Heart left ventricle (tissue), 16 donors: ENCODE measurements around the gene KLHL4. TPM values are rescaled to one million over a fixed set of nuclear protein-coding genes. Genes with fewer than 3 reads are reported as not detected.
"Not testable (repeated sequence)": the region's sequence is repeated elsewhere in the genome, so short reads cannot be mapped to it uniquely, and the experiment has no call there.

Source experiments
- ATAC-seq, 4 donors: fragments of 200-7000 bp; cut with Tn5 transposase; one replicate each; pipeline ENCODE4 v1.9.1; 2020 to 2022; ENCODE audit warnings: moderate library complexity in 4 of 4, mild to moderate bottlenecking in 3 of 4, moderate number of reproducible peaks in 1 of 4
- DNase-seq, 5 donors: peaks; one replicate each; pipeline ENCODE4 v3.0.0-alpha.2; 2020
- H3K27ac ChIP-seq, 12 donors: fragments of 200-600 bp; sonication (generic) in 4 of 12; one replicate each; pipeline versions ENCODE4 v1.5.0 to v1.8.0; 2016 to 2022; ENCODE audit warnings: mild to moderate bottlenecking in 2 of 12
- H3K27me3 ChIP-seq, 9 donors: fragments of 200-600 bp; sonication (generic) in 2 of 9; one replicate each; pipeline versions ENCODE4 v1.5.1 to v1.8.0; 2016 to 2022; ENCODE audit warnings: mild to moderate bottlenecking in 3 of 9
- H3K36me3 ChIP-seq, 9 donors: fragments of 200-600 bp; sonication (generic) in 2 of 9; one replicate each; pipeline versions ENCODE4 v1.5.0 to v1.8.0; 2018 to 2022; ENCODE audit warnings: mild to moderate bottlenecking in 2 of 9
- H3K4me1 ChIP-seq, 12 donors: fragments of 200-600 bp; sonication (generic) in 4 of 12; one replicate each; pipeline versions ENCODE4 v1.5.0 to v1.8.0; 2016 to 2022; ENCODE audit warnings: mild to moderate bottlenecking in 3 of 12
- H3K4me3 ChIP-seq, 12 donors: fragments of 200-600 bp; sonication (generic) in 4 of 12; one replicate each; pipeline versions ENCODE4 v1.5.0 to v1.8.0; 2017 to 2022; ENCODE audit warnings: mild to moderate bottlenecking in 9 of 12, moderate library complexity in 4 of 12
- H3K9me3 ChIP-seq, 12 donors: fragments of 200-600 bp; sonication (generic) in 4 of 12; one replicate each; pipeline versions ENCODE4 v1.5.0 to v1.8.0; 2016 to 2022; ENCODE audit warnings: mild to moderate bottlenecking in 1 of 12
- POLR2A ChIP-seq, 2 donors: fragments of 450-650 bp; IDR thresholded peaks; one replicate each; pipeline ENCODE4 v1.6.1; 2017; ENCODE audit warnings: antibody characterized with exemption in 2 of 2, mild to moderate bottlenecking in 2 of 2, moderate library complexity in 2 of 2
- WGBS, 4 donors: extraction: QIAGEN DNeasy Blood & Tissue Kit in 2 of 4; methylation state at CpG; one replicate each; pipeline versions ENCODE4 v1.1.5 to v1.1.7; 2013 to 2018; 5-methylcytosine and 5-hydroxymethylcytosine counted together
- intact Hi-C, 10 donors: fragments of 100-400 bp; cut with DNase I; formaldehyde crosslinking; loops; one replicate each; pipeline versions ENCODE4 v1.11.1 to v1.14.2; 2022
- polyA plus RNA-seq, 2 donors: library from polyadenylated mRNA; stranded (reverse); fragments of 200-250 nt; gene quantifications; one replicate each; pipeline ENCODE4 v1.2.3, GENCODE V29; 2013
- total RNA-seq, 9 donors: library from RNA; depleted of rRNA in 2 of 9; stranded (reverse); fragments of >200 nt in 2 of 9; fragmentation: NEBNext Ultra II Directional in 3 of 9; extraction: Animal tissue kit (Norgen Biotek cat#: 25700) in 3 of 9; gene quantifications; one replicate each; pipeline versions ENCODE4 v1.1.0 to v1.2.4, GENCODE V29; 2016 to 2023
- TF ChIP-seq, protein P1 (sequence below), 12 donors: fragments of 200-600 bp; sonication (generic) in 4 of 12; IDR thresholded peaks; one replicate each; pipeline versions ENCODE4 v1.5.0 to v1.8.0; 2018 to 2022; ENCODE audit warnings: antibody characterized with exemption in 12 of 12, mild to moderate bottlenecking in 5 of 12
- donor health status: ischemic (EF 13 %, LVEDD 7.1; RV severe dilation, severe dysfunction).
- donor health status: healthy with polysubstance abuse.
- donor health status: DM: no; HTN: yes; CAD: no.
- donor health status: DM: no; HTN: no; CAD: no.
- donor health status: ischemic (EF 25% LVEDD 6.9; RV normal size, moderate dysfunction).
- donor health status: ischemic (EF 25% LVEDD 5.7; RV mildly dilated, moderate dysfunction).
- donor health status: healthy.
- donor health status: DM: yes; HTN: yes; CAD: no.
- donor health status: ischemic (EF 35%, LVEDD 5.7; RV mildly dilated, moderate dysfunction).
- donor health status: nonischemic (EF 11% LVEDD 7.7; RV severe dilation, severe dysfunction).
- donor health status: DM: yes; HTN: yes; CAD: no.
- donor health status: PGD.
- donor health status: ischemic (EF 29% LVEDD 5.4; RV normal size, mild dysfunction).
- donor health status: nonischemic (EF 23%, LVEDD 6.1; RV moderate dilation, normal function).

KLHL4 gene
- total and polyA plus RNA-seq, 11 donors, result 0.15 to 4.6 (median 1.1) TPM

DNA sequence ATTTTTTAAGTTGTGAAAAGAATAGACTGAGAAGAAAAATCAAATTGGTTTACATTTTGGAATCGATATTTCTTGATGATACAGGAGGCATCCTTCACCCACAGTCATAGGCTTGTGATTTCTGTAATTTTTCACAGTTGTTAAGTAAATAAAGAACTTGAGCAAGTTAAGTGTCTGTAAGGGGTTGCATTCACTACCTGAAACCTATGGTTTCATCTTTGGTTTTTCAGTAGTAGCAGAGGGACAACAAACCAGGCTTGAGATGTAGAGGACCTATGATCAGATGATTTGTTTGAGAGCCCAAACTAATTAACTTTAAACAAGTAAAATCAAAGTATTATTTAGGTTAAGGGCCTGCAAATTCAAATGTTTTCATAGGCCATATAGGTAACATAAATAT lies 175.6 kb downstream of the KLHL4 start:
- intact Hi-C loops, result no loop called here
- WGBS, 4 donors, result 75 to 88% (median 83%) methylated on average over 1 of the region's 1 CpG
- Histone ChIP-seq H3K36me3 (no peaks in the 10 kb centered on the region), H3K27ac (no peak overlapping the region), H3K4me1 (no peaks in the 10 kb centered on the region), H3K27me3 (no peaks in the 10 kb centered on the region), H3K9me3 (no peaks in the 10 kb centered on the region), H3K4me3 (no peak overlapping the region)
- ATAC-seq, result no peak
- TF ChIP-seq POLR2A (IDR thresholded peaks at IDR 0.05), result no peak
- TF ChIP-seq, protein P1, sequence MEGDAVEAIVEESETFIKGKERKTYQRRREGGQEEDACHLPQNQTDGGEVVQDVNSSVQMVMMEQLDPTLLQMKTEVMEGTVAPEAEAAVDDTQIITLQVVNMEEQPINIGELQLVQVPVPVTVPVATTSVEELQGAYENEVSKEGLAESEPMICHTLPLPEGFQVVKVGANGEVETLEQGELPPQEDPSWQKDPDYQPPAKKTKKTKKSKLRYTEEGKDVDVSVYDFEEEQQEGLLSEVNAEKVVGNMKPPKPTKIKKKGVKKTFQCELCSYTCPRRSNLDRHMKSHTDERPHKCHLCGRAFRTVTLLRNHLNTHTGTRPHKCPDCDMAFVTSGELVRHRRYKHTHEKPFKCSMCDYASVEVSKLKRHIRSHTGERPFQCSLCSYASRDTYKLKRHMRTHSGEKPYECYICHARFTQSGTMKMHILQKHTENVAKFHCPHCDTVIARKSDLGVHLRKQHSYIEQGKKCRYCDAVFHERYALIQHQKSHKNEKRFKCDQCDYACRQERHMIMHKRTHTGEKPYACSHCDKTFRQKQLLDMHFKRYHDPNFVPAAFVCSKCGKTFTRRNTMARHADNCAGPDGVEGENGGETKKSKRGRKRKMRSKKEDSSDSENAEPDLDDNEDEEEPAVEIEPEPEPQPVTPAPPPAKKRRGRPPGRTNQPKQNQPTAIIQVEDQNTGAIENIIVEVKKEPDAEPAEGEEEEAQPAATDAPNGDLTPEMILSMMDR (IDR thresholded peaks at IDR 0.05), result no peak
- DNase-seq, result no peak

DNA sequence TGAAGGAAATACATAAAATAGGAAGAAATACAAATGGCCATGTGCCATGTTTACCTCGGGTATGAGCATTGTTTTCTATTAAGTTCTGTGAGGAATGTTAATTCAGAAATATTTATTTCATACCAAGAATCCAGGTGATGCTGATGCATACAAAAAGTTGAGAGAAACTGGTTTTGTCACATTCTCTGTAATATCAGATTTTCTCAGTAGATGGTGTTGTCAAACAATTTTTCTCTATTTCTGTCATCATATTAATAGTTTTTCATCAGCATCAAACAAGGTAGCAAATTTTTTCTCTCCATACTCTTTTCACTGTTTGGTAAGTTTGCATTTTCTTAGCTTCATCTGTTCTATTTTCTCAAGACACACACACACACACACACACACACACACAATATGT lies 179.8 kb downstream of the KLHL4 start:
- 55 to 81% (median 60%) methylated on average over 1 of the region's 1 CpG for WGBS, 4 donors
- DNase-seq (no peak), ATAC-seq (no peak)
- Histone ChIP-seq H3K4me3 (no peak overlapping the region), H3K27ac (no peak overlapping the region), H3K27me3 (no peaks in the 10 kb centered on the region), H3K9me3 (no peaks in the 10 kb centered on the region), H3K36me3 (no peaks in the 10 kb centered on the region), H3K4me1 (no peaks in the 10 kb centered on the region)
- intact Hi-C loops, result loop anchor here in 1 of 10 donors (5.0 kb wide), 1 partner anchor 915 kb away; no protein-coding TSS in a partner anchor
- TF ChIP-seq POLR2A (IDR thresholded peaks at IDR 0.05), result no peak
- TF ChIP-seq, protein P1 (IDR thresholded peaks at IDR 0.05), result peak in 1 of 12 donors; percentile 9

DNA sequence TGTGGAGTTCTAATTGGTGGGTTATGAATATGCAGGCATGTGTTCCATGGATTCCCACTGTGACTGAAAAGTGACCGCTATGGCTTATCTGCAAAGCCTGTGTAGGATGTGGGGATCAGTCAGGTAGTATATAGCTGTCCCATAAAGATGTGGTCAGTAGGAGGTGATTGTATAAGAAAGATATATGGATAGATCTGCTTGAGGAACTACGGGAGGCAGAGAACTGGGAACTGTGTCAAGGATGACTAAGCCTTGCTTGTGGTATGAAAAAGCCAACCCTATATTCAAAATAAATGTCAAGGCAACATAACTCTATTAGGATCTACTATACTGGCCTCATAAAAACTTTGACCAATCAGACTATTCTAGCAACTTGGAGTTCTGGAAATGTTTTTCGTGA lies 185.2 kb downstream of the KLHL4 start:
- H3K27ac ChIP-seq, result no peak overlapping the region
- no peaks in the 10 kb centered on the region for H3K27me3 ChIP-seq
- no peaks in the 10 kb centered on the region for H3K9me3 ChIP-seq
- no peak for ATAC-seq
- H3K4me1 ChIP-seq, result no peaks in the 10 kb centered on the region
- WGBS, 4 donors, result 69 to 84% (median 79%) methylated on average over 3 of the region's 3 CpGs
- H3K4me3 ChIP-seq, result no peak overlapping the region
- TF ChIP-seq POLR2A (IDR thresholded peaks at IDR 0.05), result no peak
- TF ChIP-seq, protein P1 (IDR thresholded peaks at IDR 0.05), result no peak
- no peak for DNase-seq
- intact Hi-C loops, result no loop called here
- no peaks in the 10 kb centered on the region for H3K36me3 ChIP-seq

DNA sequence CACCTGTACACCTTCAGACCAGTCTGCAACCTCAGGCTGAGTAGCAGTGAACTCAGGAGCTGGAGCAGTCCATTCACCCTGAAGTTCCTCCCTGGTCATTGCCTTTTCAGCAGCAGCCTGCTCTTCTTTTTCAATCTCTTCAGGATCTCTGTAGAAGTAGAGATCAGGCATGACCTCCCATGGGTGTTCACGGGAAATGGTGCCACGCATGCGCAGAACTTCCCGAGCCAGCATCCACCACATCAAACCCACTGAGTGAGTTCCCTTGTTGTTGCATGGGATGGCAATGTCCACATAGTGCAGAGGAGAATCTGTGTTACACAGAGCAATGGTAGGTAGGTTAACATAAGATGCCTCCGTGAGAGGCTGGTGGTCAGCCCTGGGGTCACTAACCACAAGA lies 185.9 kb downstream of the KLHL4 start:
- 79 to 88% (median 85%) methylated on average over 4 to 5 of the region's 5 CpGs for WGBS, 4 donors
- H3K9me3 ChIP-seq, H3K36me3 ChIP-seq, H3K27ac ChIP-seq, DNase-seq, H3K4me3 ChIP-seq, H3K27me3 ChIP-seq, ATAC-seq, intact Hi-C loops, H3K4me1 ChIP-seq: not testable (repeated sequence)

DNA sequence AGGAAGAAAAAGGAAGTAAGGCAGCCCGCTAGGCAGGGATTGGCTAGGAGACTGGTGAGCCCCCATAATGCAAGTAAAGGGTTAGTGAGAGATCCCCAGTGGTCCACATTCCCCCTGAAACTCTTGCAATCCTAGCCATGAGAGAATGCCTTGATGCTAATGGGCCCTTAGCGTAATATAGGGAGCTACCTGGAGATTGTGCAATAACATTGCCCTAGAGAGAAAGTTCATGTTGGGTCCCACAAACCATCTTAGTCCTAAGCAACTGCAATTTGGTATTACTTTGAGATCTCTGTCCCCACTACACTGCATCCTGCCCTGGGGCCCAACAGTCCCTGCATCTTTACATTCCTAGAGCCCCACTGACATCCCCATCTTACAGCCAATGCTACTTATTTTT lies 188.5 kb downstream of the KLHL4 start:
- peaks cover 0 to 10% (median 0%) of the 10 kb centered on the region in 12 donors for H3K9me3 ChIP-seq
- intact Hi-C loops, result no loop called here
- no peak for TF ChIP-seq POLR2A (IDR thresholded peaks at IDR 0.05)
- no peaks in the 10 kb centered on the region for H3K4me1 ChIP-seq
- ATAC-seq (no peak), DNase-seq (no peak)
- WGBS, 4 donors, result 77 to 96% (median 89%) methylated on average over 2 of the region's 2 CpGs
- no peaks in the 10 kb centered on the region for H3K36me3 ChIP-seq
- H3K27ac ChIP-seq, result no peak overlapping the region
- no peaks in the 10 kb centered on the region for H3K27me3 ChIP-seq
- no peak overlapping the region for H3K4me3 ChIP-seq
